Activated T-cell treated with anti-CD3 and anti-CD28 coated beads, Interleukin-2, amount 50 U/mL, for 24 hours (primary cell): ENCODE results near the gene GRN.
"Not testable (repeated sequence)": the region's sequence is repeated elsewhere in the genome, so short reads cannot be mapped to it uniquely, and the experiment has no call there.

Experiments used
- DNase-seq: peaks from one replicate; pipeline ENCODE4 v3.0.0-alpha.2; 2020
- H3K27ac Mint-ChIP-seq: 2 replicates; pipeline ENCODE4 v1.8.0; 2020; ENCODE audit warnings: mild to moderate bottlenecking, mixed read lengths
- H3K27me3 Mint-ChIP-seq: 2 replicates; pipeline ENCODE4 v1.8.0; 2020; ENCODE audit warnings: mixed read lengths
- H3K36me3 Mint-ChIP-seq: 2 replicates; pipeline ENCODE4 v1.8.0; 2020; ENCODE audit warnings: low read depth, mixed read lengths
- H3K4me1 Mint-ChIP-seq: 2 replicates; pipeline ENCODE4 v1.8.0; 2020; ENCODE audit warnings: low read depth, mixed read lengths
- H3K4me3 Mint-ChIP-seq: 2 replicates; pipeline ENCODE4 v1.8.0; 2020; ENCODE audit warnings: mild to moderate bottlenecking, moderate library complexity, mixed read lengths
- H3K9me3 Mint-ChIP-seq: 2 replicates; pipeline ENCODE4 v1.8.0; 2020; ENCODE audit warnings: mixed read lengths

Gene GRN

DNA sequence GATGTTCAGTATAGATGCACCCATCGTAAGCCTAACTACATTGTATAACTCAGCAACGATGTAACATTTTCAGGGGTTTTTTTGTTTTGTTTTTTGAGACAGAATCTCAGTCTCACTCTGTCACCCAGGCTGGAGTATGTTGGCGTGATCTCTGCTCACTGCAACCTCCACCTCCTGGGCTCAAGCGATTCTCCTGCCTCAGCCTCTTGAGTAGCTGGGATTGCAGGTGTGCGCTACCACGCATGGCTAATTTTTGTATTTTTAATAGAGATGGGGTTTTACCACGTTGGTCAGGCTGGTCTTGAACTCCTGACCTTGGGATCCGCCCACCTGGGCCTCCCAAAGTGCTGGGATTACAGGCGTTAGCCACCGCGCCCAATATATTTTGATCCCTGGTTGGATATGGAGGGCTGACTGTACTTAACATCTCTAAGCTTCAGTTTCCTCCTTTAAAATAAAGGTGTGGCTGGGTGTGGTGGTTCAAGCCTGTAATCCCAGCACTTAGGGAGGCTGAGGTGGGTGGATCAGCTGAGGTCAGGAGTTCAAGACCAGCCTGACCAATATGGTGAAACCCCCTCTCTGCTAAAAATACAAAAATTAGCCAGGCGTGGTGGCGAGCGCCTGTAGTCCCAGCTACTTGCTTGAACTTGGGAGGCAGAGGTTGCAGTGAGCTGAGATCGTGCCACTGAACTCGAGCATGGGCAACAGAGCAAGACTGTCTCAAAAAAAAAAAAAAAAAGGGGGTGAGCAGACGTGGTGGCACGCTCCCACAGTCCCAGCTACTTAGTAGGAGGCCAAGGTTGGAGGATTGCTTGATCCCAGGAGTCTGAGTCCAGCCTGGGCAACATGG, 2.3 kb downstream of the GRN start:
- not testable (repeated sequence) for DNase-seq, H3K27me3 Mint-ChIP-seq, H3K9me3 Mint-ChIP-seq, H3K4me3 Mint-ChIP-seq
- Mint-ChIP-seq H3K27ac (peak overlapping the region; percentile 50), H3K36me3 (peaks cover 12% of the 10 kb centered on the region), H3K4me1 (peaks cover 23% of the 10 kb centered on the region)

- Mint-ChIP-seq H3K4me1 (peaks cover 27% of the 10 kb centered on the region), H3K4me3 (no peak overlapping the region), H3K36me3 (peaks cover 17% of the 10 kb centered on the region), H3K27me3 (no peaks in the 10 kb centered on the region), H3K27ac (peak overlapping the region; percentile 51), H3K9me3 (no peaks in the 10 kb centered on the region)
- DNase-seq: no peak
Observed at GRCh38 chr17:44348234-44348987, 3.3 kb downstream of the GRN start.

DNA sequence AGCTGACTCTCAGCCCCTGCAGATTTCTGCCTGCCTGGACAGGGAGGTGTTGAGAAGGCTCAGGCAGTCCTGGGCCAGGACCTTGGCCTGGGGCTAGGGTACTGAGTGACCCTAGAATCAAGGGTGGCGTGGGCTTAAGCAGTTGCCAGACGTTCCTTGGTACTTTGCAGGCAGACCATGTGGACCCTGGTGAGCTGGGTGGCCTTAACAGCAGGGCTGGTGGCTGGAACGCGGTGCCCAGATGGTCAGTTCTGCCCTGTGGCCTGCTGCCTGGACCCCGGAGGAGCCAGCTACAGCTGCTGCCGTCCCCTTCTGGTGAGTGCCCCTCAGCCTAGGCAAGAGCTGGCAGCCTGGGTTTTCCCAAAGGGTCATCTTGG, 3.9 kb downstream of the GRN start:
- Mint-ChIP-seq H3K27me3 (no peaks in the 10 kb centered on the region), H3K36me3 (peaks cover 17% of the 10 kb centered on the region), H3K4me3 (no peak overlapping the region), H3K9me3 (no peaks in the 10 kb centered on the region), H3K4me1 (peaks cover 27% of the 10 kb centered on the region), H3K27ac (no peak overlapping the region)
- no peak for DNase-seq

DNA sequence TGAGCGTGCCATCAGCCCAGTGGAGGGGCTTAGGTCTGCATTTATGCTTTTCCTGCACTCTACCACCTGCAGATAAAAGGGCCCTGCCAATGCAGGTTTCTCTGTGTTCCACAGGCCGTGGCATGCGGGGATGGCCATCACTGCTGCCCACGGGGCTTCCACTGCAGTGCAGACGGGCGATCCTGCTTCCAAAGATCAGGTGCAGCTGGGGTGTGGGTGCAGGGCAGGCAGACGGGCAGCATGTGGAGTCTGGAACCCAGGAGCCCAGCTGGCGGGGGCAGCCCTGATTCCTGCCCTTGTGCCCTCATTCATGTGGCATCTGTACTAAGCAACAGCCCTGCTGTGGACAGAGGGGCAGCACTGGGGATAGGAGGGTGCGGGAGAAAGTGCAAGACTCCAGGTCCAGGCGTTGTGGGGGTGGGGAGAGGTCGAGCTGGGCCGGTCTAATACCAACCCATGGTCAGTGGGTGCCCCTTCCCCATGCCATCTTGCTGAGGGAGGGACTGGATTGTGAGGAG, 4.5 kb downstream of the GRN start:
- no peak overlapping the region for H3K4me3 Mint-ChIP-seq
- no peaks in the 10 kb centered on the region for H3K9me3 Mint-ChIP-seq

GRCh38 chr17:44350733-44351226, 5.7 kb downstream of the GRN start:
- H3K27me3 Mint-ChIP-seq: peaks cover 5% of the 10 kb centered on the region
- peaks cover 18% of the 10 kb centered on the region for H3K4me1 Mint-ChIP-seq
- peak; percentile 84 for DNase-seq
- H3K36me3 Mint-ChIP-seq: peaks cover 13% of the 10 kb centered on the region
- H3K27ac Mint-ChIP-seq: no peak overlapping the region
- H3K4me3 Mint-ChIP-seq: no peak overlapping the region
- H3K9me3 Mint-ChIP-seq: no peaks in the 10 kb centered on the region

More for the DNA sequence above, 4.5 kb downstream of the GRN start:
- Mint-ChIP-seq H3K27me3 (no peaks in the 10 kb centered on the region), H3K36me3 (peaks cover 17% of the 10 kb centered on the region), H3K4me1 (peaks cover 27% of the 10 kb centered on the region), H3K27ac (no peak overlapping the region)
- DNase-seq: no peak

DNA sequence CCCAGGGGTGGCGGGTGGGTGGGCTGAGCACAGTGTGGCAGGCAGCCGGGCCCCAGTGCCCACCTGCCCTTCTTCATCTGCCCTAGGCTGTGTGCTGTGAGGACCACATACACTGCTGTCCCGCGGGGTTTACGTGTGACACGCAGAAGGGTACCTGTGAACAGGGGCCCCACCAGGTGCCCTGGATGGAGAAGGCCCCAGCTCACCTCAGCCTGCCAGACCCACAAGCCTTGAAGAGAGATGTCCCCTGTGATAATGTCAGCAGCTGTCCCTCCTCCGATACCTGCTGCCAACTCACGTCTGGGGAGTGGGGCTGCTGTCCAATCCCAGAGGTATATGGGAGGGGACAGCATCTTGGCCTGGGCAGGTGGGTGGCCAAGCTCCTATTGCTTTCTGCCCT, 6.4 kb downstream of the GRN start:
- no peak overlapping the region for H3K4me3 Mint-ChIP-seq
- no peak for DNase-seq
- H3K36me3 Mint-ChIP-seq: peaks cover 13% of the 10 kb centered on the region
- H3K9me3 Mint-ChIP-seq: no peaks in the 10 kb centered on the region
- no peak overlapping the region for H3K27ac Mint-ChIP-seq
- H3K27me3 Mint-ChIP-seq: peaks cover 5% of the 10 kb centered on the region
- peaks cover 11% of the 10 kb centered on the region for H3K4me1 Mint-ChIP-seq

DNA sequence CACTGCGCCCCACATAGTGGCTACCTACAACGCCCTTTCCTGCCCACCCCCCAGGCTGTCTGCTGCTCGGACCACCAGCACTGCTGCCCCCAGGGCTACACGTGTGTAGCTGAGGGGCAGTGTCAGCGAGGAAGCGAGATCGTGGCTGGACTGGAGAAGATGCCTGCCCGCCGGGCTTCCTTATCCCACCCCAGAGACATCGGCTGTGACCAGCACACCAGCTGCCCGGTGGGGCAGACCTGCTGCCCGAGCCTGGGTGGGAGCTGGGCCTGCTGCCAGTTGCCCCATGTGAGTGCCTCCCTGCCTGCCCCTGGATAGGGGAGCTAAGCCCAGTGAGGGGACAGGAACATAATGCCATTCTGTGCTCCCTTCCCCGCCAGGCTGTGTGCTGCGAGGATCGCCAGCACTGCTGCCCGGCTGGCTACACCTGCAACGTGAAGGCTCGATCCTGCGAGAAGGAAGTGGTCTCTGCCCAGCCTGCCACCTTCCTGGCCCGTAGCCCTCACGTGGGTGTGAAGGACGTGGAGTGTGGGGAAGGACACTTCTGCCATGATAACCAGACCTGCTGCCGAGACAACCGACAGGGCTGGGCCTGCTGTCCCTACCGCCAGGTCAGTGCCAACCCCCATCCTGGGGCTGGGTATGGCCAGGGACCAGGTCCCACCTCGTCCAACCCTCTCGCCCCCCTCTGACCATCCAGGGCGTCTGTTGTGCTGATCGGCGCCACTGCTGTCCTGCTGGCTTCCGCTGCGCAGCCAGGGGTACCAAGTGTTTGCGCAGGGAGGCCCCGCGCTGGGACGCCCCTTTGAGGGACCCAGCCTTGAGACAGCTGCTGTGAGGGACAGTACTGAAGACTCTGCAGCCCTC, 7.1 kb downstream of the GRN start:
- peaks cover 5% of the 10 kb centered on the region for H3K27me3 Mint-ChIP-seq
- H3K36me3 Mint-ChIP-seq: peaks cover 13% of the 10 kb centered on the region
- H3K27ac Mint-ChIP-seq: no peak overlapping the region
- no peak overlapping the region for H3K4me3 Mint-ChIP-seq
- no peaks in the 10 kb centered on the region for H3K9me3 Mint-ChIP-seq
- DNase-seq: no peak
- peaks cover 11% of the 10 kb centered on the region for H3K4me1 Mint-ChIP-seq

DNA sequence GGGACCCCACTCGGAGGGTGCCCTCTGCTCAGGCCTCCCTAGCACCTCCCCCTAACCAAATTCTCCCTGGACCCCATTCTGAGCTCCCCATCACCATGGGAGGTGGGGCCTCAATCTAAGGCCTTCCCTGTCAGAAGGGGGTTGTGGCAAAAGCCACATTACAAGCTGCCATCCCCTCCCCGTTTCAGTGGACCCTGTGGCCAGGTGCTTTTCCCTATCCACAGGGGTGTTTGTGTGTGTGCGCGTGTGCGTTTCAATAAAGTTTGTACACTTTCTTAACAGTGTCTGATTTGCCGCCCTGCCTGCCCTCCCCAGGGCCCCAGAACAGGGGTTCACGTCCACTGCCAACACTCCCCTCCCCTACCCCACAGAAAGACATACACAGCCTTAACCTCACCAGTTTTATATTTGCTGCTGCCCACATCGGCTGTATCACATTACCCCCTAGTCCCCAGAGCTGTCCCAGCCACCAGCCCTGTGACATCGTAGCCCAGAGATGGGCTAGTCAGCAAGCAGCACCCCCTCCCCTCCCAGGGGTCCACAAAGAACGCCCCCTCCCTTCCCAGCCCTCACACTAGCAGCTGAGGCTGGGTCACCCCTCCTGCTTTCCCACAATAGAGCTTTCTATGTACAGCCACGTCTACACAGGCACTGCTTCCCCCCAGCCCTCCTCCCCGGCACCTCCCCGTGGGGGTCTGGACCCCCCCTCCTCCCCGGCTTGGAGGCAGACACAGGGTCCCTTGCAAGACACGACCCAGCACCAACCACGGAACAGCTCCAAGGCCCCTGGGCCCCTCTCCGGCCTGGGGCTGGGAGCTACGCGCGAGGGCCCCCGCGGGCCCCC, 7.9 kb downstream of the GRN start:
- Mint-ChIP-seq H3K9me3 (no peaks in the 10 kb centered on the region), H3K4me3 (peak overlapping the region; percentile 30), H3K4me1 (peaks cover 11% of the 10 kb centered on the region), H3K27me3 (peaks cover 5% of the 10 kb centered on the region), H3K27ac (no peak overlapping the region), H3K36me3 (peaks cover 13% of the 10 kb centered on the region)
- DNase-seq: no peak

- DNase-seq: peak; percentile 54
- Mint-ChIP-seq H3K36me3 (peaks cover 13% of the 10 kb centered on the region), H3K27ac (no peak overlapping the region), H3K27me3 (peaks cover 5% of the 10 kb centered on the region), H3K4me3 (peak overlapping the region; percentile 38), H3K9me3 (no peaks in the 10 kb centered on the region), H3K4me1 (peaks cover 4% of the 10 kb centered on the region)
Observed at GRCh38 chr17:44353672-44354331, 8.7 kb downstream of the GRN start.

GRCh38 chr17:44354582-44355561, 9.8 kb downstream of the GRN start:
- Mint-ChIP-seq H3K4me1 (peaks cover 4% of the 10 kb centered on the region), H3K27me3 (peaks cover 5% of the 10 kb centered on the region), H3K9me3 (no peaks in the 10 kb centered on the region), H3K36me3 (peaks cover 13% of the 10 kb centered on the region), H3K4me3 (peak overlapping the region; percentile 59), H3K27ac (no peak overlapping the region)
- DNase-seq: peak; percentile 73

DNA sequence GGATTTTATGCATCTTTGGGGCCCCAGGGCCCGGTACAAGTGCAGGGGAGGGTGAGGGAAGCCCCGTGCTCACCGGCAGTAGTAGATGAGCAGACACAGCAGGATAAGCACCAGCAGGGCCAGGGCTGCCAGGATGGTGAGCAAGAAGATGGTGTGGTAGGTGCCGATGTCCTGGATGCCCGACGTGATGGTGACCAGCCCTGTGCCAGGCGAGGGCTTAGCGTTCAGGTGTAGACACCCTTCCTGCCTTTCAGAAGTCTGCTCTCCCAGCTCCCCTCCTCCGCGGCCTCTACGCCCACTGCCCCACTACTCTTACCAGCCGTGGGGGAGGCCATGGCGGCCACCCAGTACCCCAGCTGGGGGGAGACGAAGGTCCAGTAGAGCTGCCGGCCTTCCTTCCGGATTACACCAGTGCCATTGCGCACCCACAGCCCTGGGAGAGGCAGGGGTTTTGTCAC, 10.6 kb downstream of the GRN start:
- peaks cover 13% of the 10 kb centered on the region for H3K36me3 Mint-ChIP-seq
- no peak overlapping the region for H3K4me3 Mint-ChIP-seq
- no peak overlapping the region for H3K27ac Mint-ChIP-seq
- DNase-seq: no peak
- H3K9me3 Mint-ChIP-seq: no peaks in the 10 kb centered on the region
- H3K27me3 Mint-ChIP-seq: peaks cover 5% of the 10 kb centered on the region
- peaks cover 4% of the 10 kb centered on the region for H3K4me1 Mint-ChIP-seq

DNA sequence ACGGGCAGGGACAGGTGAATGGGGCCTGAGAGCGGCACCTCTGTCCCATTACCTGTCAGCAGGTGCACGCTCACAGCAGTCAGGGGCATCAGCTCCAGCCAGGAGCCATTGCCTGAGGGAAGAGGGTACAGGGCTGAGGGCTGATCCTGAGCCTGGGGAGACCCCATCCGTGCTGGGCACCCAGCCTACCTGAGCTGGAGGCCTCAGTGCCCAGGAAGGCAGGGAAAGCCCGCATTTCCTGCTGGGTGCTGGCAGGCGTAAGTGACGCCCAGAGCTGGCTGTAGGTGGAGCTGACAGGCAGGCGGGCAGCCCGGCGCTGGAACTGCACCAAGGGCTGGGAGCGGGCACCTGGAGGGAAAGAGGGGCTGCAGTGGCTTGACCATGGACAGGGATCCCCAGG, 11.1 kb downstream of the GRN start:
- no peaks in the 10 kb centered on the region for H3K9me3 Mint-ChIP-seq
- no peak overlapping the region for H3K27ac Mint-ChIP-seq
- peaks cover 4% of the 10 kb centered on the region for H3K4me1 Mint-ChIP-seq
- no peak for DNase-seq
- peaks cover 13% of the 10 kb centered on the region for H3K36me3 Mint-ChIP-seq
- H3K27me3 Mint-ChIP-seq: peaks cover 8% of the 10 kb centered on the region
- no peak overlapping the region for H3K4me3 Mint-ChIP-seq
